Placental pericyte (primary cell): Measurements from ENCODE around the gene TIMM9. TPM values are rescaled to one million over a fixed set of nuclear protein-coding genes. Genes with fewer than 3 reads are reported as not detected.

Experiments
- small RNA-seq: library from RNA; depleted of rRNA; stranded (forward); fragments of <200 nt; gene quantifications from one replicate; pipeline ENCODE3, GENCODE V24; 2012; ENCODE audit warnings: low replicate concordance
- total RNA-seq: library from RNA; depleted of rRNA; stranded (reverse); fragments of >200 nt; gene quantifications from 2 replicates; pipeline ENCODE4 v1.2.3, GENCODE V29; 2012

TIMM9 gene
- 19.0 and 19.9 TPM in 2 replicates for total RNA-seq

DNA sequence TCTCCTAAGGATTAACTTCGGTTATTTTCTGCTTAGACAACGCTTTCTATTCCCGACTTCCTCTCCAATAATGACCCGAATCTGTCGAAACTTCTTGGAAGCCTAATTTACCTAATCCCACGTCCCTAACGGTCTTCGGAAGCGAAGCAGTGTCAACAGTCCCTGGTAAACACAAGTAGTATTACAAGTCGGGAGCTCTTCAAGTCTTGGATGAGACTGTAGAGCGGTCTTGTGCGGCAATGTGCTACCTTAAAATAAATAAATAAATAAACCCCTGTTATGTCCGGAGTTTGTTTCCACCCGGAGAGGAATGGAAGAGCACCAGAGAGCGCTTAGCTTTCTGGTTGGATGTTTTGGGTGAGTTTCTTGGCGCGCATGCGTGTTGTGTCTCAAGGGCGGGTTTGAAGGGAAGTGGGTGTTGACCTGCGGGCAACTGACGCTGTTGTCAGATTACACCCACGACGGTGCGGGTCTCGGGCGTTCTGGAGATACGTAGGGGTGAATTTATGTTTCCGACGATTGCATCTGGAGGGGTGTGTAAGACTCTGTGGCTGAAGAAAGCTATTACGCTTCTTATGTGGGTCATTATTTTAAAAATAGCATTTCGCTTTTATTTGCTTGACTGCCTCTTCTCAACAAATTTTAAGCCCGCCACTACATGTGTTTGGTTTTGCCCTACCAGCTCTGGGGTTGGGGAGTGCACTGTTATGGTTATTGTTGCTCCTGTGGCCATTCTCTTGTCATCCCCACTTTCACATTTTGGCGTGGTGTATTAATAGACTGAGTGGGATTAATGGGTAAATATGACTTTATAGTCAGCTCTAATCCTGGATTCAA is at the start of gene TIMM9, which contains the start of gene KIAA0586:
Gene TIMM9, minus strand, starts transcription at position 251 of the 837 bp plus-strand sequence. CDS start 15,586 bp downstream, outside the sequence.
Gene KIAA0586, plus strand, starts transcription at position 439 of the 837 bp plus-strand sequence. CDS start 546 bp downstream, outside the sequence.

GRCh38 chr14:58395812-58396788 is 31.2 kb downstream of the TIMM9 start, which contains the start of gene TOMM20L:
TOMM20L (plus strand) TSS chr14:58395930; CDS start chr14:58395958, 28 bp downstream.

Small RNAs within 50 kb of the gene (small RNA-seq; reads per million reads assigned to genes)
- gene HSBP1P1 (not detected), gene RF00019 (not detected)

Other genes with a start within 250 kb of the TIMM9 start
- 40.3 and 48.2 TPM in 2 replicates for gene ACTR10, start 227.4 kb downstream of the TIMM9 start, total RNA-seq
- gene PSMA3, start 182.7 kb downstream of the TIMM9 start, total RNA-seq, result 112 and 142 TPM in 2 replicates
- 6.7 and 10.3 TPM in 2 replicates for gene ARID4A, start 129.0 kb downstream of the TIMM9 start, total RNA-seq
- not detected in 2 replicates for gene TOMM20L, start 31.6 kb downstream of the TIMM9 start, total RNA-seq
- 19.5 and 40.8 TPM in 2 replicates for gene KIAA0586, start 188 bp upstream of the TIMM9 start, total RNA-seq
- 52.3 and 56.0 TPM in 2 replicates for gene DACT1, start 210.4 kb upstream of the TIMM9 start, total RNA-seq